GM23248 (cell line): ENCODE measurements around the gene LRMDA.

Experiments used
- EZH2 ChIP-seq: fragments of 200-600 bp; sonication (generic); IDR thresholded peaks from 2 replicates; pipeline ENCODE4 v1.6.1; 2018; ENCODE audit warnings: antibody characterized with exemption, mild to moderate bottlenecking; ENCODE audit not compliant: insufficient read depth, poor library complexity, severe bottlenecking
- EZH2phosphoT487 ChIP-seq: fragments of 200-600 bp; sonication (generic); IDR thresholded peaks from 2 replicates; pipeline ENCODE4 v1.6.1; 2018; ENCODE audit warnings: antibody characterized with exemption, moderate library complexity, mild to moderate bottlenecking, low read depth; ENCODE audit not compliant: insufficient read depth

DNA sequence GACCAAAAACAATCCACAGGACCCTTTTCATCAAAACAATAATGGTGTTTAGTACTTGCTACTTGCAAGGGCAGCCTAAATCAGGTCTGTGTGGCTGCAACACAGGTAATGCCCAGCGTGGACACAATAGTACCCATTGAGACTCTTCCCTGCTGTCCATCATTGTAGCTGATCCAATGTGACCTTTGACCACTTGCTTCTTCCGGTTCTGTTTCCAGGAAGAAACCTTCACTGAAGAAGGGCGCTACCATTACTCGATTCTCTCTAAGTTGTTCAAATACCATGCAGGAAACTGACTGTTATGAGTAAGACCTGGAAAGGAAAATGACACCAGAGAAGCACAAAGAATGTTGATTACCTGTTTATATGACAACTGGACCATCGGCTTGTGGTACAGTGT lies 1128.9 kb downstream of the LRMDA start:
- TF ChIP-seq EZH2: no peak
- no peak for TF ChIP-seq EZH2phosphoT487
